Measurements from ENCODE around the gene CIPC.

CIPC gene

DNA sequence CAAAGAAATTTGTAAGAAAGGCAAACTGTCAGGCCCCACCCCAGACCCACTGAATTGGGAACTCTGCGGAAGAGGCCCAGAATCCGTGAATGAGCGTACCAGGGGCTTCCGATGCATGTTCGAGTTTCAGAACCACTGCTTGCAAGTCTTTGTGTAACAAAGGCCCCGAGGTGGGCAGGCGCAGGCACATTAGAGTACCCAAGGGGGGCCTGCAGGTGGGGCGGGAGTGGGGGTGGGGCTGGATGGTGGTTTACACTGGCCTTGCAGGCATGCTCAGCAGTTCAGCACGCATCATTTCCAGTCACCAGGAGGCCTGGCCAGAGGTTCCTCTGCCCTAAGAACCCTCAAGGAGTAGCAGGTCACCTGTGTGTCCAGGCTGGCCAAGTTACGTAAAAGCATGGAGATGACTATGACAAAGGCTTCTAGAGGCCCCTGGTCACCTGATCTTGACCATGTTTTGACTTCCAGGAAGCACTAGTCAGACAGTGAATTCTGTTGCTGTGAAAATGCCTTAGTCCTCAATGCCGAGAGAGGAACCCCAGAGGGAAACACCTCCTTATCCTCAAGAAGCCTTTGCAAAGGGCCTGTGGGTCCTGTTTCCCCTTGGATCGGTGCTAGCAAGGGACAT is 36.3 kb upstream of the CIPC start:
- Histone ChIP-seq H3K36me3 (ENCODE audit: control insufficient read depth, insufficient read depth, low read length) (no peaks in the 10 kb centered on the region), H3K4me1 (ENCODE audit: control insufficient read depth, insufficient read depth, low read length) (peaks cover 8% of the 10 kb centered on the region; the same call in 1 of the 2 replicates), H3K9me3 (ENCODE audit: control insufficient read depth, insufficient read depth, low read length) (no peaks in the 10 kb centered on the region), H3K27me3 (ENCODE audit: control insufficient read depth, insufficient read depth, low read length) (no peaks in the 10 kb centered on the region), H3K4me3 (ENCODE audit: low read depth, low read length) (no peak overlapping the region), H3K27ac (ENCODE audit: low read depth, low read length) (no peak overlapping the region), H3K9ac (ENCODE audit: low read depth, low read length) (no peak overlapping the region)

DNA sequence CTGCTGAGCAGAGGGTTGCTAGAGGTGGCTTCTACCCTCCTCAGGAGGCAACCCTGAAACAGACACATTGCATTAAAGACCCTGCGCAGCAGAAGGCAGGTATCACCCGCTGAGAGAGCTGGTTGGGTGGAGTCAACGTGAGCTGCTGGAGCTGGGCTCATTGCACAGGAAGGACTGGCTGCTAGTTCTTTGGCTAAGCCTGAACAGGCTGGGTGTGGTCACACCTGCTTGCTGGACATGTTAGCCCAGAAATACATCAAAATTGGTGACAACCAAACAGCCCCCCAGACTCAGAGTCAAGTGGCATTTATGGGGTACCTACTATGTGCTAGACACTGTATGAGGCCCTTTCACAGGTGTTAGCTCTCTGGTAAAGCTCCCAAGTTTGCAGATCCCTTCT is 35.8 kb upstream of the CIPC start:
- Histone ChIP-seq H3K36me3 (ENCODE audit: control insufficient read depth, insufficient read depth, low read length) (no peaks in the 10 kb centered on the region), H3K9me3 (ENCODE audit: control insufficient read depth, insufficient read depth, low read length) (no peaks in the 10 kb centered on the region), H3K4me3 (ENCODE audit: low read depth, low read length) (no peak overlapping the region), H3K9ac (ENCODE audit: low read depth, low read length) (no peak overlapping the region), H3K4me1 (ENCODE audit: control insufficient read depth, insufficient read depth, low read length) (peaks cover 8% of the 10 kb centered on the region; the same call in 1 of the 2 replicates), H3K27me3 (ENCODE audit: control insufficient read depth, insufficient read depth, low read length) (no peaks in the 10 kb centered on the region), H3K27ac (ENCODE audit: low read depth, low read length) (no peak overlapping the region)

DNA sequence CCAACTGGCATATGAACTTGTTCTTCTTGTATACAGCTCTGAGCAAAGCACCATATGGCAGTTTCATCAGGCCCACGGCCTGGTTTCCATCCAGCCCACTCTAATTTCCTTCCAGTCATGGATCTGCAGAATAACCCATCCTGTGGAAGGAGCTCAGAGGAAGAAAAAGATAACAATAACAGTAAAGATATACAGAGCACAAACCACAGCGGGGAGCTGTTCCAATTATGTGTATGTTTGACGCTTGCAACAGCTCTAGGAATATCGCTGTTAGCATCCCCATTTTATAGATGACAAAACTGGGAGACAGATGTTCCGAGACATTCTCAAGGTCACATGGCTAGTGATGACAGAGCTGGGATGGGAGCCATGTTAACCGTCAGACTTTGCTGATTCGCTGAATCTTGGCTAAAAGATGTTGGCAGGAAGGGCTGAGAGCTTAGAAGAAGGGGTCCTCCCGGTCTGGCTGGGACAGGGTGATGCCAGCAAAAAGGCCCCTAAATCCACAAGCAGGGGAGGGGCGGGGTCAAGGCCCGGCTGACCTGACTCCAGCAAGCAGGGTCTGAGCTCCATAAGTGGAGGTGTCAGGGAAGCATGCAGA is 34.4 kb upstream of the CIPC start:
- Histone ChIP-seq H3K4me3 (ENCODE audit: low read depth, low read length) (no peak overlapping the region), H3K9ac (ENCODE audit: low read depth, low read length) (no peak overlapping the region), H3K36me3 (ENCODE audit: control insufficient read depth, insufficient read depth, low read length) (no peaks in the 10 kb centered on the region), H3K27me3 (ENCODE audit: control insufficient read depth, insufficient read depth, low read length) (no peaks in the 10 kb centered on the region), H3K27ac (ENCODE audit: low read depth, low read length) (no peak overlapping the region), H3K4me1 (ENCODE audit: control insufficient read depth, insufficient read depth, low read length) (peaks cover 12% of the 10 kb centered on the region), H3K9me3 (ENCODE audit: control insufficient read depth, insufficient read depth, low read length) (no peaks in the 10 kb centered on the region)

DNA sequence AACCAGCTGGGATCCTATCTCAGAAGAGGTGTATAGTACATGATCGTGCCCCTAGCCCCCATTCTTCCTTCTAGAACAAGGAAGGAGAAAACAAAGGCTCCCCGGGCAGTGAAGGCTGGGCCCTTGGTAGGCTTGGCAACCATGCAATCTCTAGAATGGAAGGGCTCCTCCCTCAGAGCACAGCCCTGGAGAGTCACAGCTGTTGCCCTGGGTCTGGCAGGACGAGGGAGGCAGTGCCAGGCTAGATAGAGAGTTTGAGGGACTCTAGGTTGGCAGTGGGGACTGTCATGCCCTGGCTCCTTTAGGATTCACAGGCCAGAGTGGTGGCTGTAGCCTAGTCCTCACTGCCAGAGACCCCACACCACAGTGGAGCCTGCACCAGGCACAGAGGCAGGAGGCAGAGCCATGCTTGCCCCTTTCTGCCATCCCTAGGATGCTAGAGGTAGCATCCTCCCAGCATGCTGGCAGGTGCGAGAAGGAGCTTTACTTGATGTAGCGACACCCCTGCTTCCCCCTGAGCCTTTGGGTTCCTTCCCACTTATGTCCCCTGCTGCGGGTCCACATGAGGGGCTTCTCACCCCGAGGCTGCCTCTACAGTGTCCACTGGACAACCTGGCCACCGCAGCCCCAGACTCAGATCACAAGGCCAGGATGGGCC is 33.4 kb upstream of the CIPC start:
- H3K9me3 ChIP-seq (ENCODE audit: control insufficient read depth, insufficient read depth, low read length): no peaks in the 10 kb centered on the region

DNA sequence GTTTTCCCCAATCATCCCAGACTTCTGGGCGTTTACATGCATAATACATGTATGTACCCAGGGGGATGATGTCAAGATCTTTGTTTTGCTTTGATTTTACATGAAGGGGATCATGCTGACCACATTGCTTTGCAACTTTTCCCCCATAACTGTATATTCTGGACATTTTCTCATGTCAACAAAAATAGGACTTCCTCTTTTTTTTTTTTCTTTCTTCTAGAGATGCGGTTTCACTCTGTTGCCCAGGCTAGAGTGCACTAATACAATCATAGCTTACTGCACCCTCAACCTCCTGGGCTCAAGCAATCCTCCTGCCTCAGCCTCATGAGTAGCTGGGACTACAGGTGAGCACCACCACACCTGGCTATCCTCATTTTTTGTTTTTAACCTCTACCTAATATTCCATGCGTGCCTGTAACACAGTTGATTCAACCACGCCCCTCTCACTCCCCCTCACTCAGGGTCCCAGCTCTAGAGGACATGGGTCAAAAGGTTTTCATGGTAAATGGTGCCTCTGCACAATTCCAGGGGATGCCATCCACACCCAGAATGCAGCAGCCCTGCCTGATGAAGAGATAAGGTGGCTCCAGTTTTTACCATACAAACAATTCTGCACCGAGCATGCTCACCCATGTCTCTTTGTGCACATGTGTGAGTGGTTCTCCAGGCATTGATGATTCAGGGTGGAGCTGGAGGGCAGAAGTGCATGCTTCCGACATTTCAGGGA is 32.0 kb upstream of the CIPC start:
- H3K9me3 ChIP-seq (ENCODE audit: control insufficient read depth, insufficient read depth, low read length): no peaks in the 10 kb centered on the region
- H3K4me3 ChIP-seq (ENCODE audit: low read depth, low read length): no peak overlapping the region
- H3K4me1 ChIP-seq (ENCODE audit: control insufficient read depth, insufficient read depth, low read length): peaks cover 9% of the 10 kb centered on the region
- no peak overlapping the region for H3K27ac ChIP-seq (ENCODE audit: low read depth, low read length)
- H3K27me3 ChIP-seq (ENCODE audit: control insufficient read depth, insufficient read depth, low read length): no peaks in the 10 kb centered on the region
- H3K36me3 ChIP-seq (ENCODE audit: control insufficient read depth, insufficient read depth, low read length): no peaks in the 10 kb centered on the region
- H3K9ac ChIP-seq (ENCODE audit: low read depth, low read length): no peak overlapping the region

More for the DNA sequence above, 33.4 kb upstream of the CIPC start:
- Histone ChIP-seq H3K27ac (ENCODE audit: low read depth, low read length) (no peak overlapping the region), H3K4me1 (ENCODE audit: control insufficient read depth, insufficient read depth, low read length) (peaks cover 9% of the 10 kb centered on the region), H3K9ac (ENCODE audit: low read depth, low read length) (no peak overlapping the region), H3K36me3 (ENCODE audit: control insufficient read depth, insufficient read depth, low read length) (no peaks in the 10 kb centered on the region), H3K27me3 (ENCODE audit: control insufficient read depth, insufficient read depth, low read length) (no peaks in the 10 kb centered on the region), H3K4me3 (ENCODE audit: low read depth, low read length) (no peak overlapping the region)

DNA sequence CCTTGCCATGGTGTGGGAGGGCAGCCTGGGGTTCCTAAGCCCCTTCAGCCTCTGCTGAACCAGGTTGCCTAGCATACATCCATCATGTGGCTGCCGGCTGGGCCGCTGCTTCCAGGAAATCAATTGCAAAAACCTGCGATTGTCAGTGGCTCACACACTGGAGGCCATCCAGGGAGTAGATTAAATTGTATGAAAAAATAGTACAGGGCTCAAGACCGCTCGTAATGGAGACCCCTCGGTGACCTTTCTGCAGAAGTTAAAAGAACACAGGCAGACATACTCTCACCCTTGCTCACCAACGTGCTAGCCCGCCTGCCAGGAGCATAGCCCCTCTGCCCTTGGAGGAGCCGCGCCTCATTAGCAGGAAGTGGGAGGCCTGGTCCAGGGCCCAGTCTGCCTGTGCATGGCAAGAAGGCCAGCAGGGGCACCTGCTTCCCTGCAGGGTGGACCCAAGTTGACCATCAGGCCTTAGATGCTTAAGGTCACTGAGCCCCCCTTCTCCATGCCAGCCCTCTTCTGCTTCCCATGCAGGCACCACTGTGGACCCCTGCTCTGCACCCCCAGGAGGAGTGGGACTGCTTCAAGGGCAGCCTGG is 31.4 kb upstream of the CIPC start:
- no peaks in the 10 kb centered on the region for H3K27me3 ChIP-seq (ENCODE audit: control insufficient read depth, insufficient read depth, low read length)
- H3K27ac ChIP-seq (ENCODE audit: low read depth, low read length): no peak overlapping the region
- no peaks in the 10 kb centered on the region for H3K36me3 ChIP-seq (ENCODE audit: control insufficient read depth, insufficient read depth, low read length)
- peaks cover 11% of the 10 kb centered on the region for H3K4me1 ChIP-seq (ENCODE audit: control insufficient read depth, insufficient read depth, low read length)
- no peak overlapping the region for H3K9ac ChIP-seq (ENCODE audit: low read depth, low read length)
- no peaks in the 10 kb centered on the region for H3K9me3 ChIP-seq (ENCODE audit: control insufficient read depth, insufficient read depth, low read length)
- H3K4me3 ChIP-seq (ENCODE audit: low read depth, low read length): no peak overlapping the region

DNA sequence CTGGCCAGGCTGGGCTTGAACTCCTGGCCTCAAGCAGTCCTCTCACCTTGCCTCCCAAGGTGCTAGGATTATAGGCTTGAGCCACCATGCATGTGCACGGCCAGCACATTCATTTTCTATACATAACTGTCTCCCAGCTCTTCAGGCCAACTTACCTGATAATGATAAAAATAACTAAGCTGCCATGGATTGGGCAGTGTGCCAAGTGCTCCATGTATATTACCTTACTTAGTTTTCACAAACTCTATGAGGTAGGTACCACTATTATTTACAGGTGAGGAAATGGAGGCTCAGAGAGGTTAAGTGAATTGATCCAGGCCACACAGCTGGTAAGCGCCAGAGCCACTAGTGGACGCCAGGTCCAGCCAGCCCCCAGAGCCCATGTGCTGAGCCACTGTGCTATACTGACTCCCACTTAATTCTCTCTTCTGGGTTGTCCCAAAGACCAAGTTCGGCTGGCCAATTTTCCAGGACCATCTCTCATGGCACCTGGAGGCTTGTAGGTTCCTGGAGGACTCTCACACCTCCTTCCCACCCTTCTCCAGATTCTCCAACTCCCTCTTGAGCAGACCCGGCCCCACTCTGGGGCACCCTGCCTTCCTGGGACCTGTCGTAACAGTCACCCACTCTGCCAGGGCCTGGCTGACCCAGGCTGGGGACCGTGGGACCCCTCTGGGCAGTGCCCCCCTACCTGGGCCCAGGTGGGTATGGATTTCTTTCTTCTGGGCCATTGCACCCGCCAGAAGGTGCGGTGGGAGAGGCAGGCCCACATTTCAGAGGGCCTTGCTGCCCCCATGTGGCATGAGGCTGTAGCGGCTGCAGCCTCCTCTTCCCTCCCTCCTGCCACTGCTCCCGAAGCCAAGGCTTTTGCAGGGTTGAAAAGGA is 30.2 kb upstream of the CIPC start:
- Histone ChIP-seq H3K9ac (ENCODE audit: low read depth, low read length) (no peak overlapping the region), H3K4me3 (ENCODE audit: low read depth, low read length) (no peak overlapping the region), H3K4me1 (ENCODE audit: control insufficient read depth, insufficient read depth, low read length) (peaks cover 11% of the 10 kb centered on the region), H3K27me3 (ENCODE audit: control insufficient read depth, insufficient read depth, low read length) (no peaks in the 10 kb centered on the region), H3K27ac (ENCODE audit: low read depth, low read length) (no peak overlapping the region), H3K9me3 (ENCODE audit: control insufficient read depth, insufficient read depth, low read length) (no peaks in the 10 kb centered on the region), H3K36me3 (ENCODE audit: control insufficient read depth, insufficient read depth, low read length) (no peaks in the 10 kb centered on the region)

DNA sequence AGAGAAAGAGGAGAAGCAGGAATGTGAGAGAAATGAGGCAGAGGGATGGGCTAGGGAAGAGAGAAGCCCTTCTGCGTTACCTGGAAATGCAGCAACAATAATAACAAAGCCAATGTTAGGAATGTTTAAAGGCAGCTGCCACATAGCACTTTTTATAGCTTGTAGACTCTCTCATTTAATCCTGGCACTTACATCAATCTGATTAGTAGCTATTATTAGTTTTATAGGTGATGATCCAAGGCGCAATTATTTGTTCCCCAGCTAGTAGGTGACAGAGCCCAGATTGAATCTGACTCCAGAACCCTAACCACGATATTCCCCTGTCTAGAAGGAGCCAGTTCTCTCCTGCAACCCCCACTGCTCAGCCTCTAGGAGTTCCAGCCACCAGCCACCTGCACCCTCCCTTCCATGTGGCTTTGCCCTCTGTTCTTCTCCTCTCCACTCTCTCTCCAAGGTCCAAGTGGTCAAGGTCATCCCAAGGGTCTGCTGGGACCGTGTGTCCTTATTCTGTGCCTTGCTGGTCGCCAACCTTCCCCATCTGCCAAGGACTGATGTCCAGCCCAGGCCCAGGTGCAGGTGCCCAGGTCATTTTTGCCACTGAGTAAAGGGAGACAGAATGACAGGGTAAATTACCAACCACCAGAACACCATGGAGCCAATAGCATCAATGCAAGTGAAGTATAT is 29.4 kb upstream of the CIPC start:
- Histone ChIP-seq H3K4me1 (ENCODE audit: control insufficient read depth, insufficient read depth, low read length) (peaks cover 11% of the 10 kb centered on the region), H3K9ac (ENCODE audit: low read depth, low read length) (no peak overlapping the region)

DNA sequence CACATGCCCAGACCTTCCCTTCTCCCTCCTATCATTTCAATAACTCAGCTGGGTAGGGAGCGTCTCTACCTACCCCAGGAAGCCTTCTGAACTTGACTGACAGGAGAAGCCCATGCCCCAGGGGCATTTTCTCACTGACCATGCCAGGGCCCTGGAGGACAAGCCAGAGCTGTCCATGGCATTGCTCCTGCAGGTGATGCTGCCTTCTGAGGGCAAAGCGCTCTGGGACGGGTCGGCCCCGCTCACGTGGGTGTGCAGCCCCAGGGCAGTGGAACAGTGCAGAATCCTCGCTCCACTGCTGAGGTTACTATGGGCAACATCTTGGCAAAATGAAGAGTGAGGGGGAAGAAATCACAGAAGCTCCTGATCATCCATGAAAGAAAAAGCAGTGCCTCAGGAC is 28.5 kb upstream of the CIPC start:
- Histone ChIP-seq H3K4me1 (ENCODE audit: control insufficient read depth, insufficient read depth, low read length) (peaks cover 11% of the 10 kb centered on the region), H3K27ac (ENCODE audit: low read depth, low read length) (no peak overlapping the region), H3K36me3 (ENCODE audit: control insufficient read depth, insufficient read depth, low read length) (no peaks in the 10 kb centered on the region), H3K9me3 (ENCODE audit: control insufficient read depth, insufficient read depth, low read length) (no peaks in the 10 kb centered on the region), H3K27me3 (ENCODE audit: control insufficient read depth, insufficient read depth, low read length) (no peaks in the 10 kb centered on the region), H3K9ac (ENCODE audit: low read depth, low read length) (no peak overlapping the region), H3K4me3 (ENCODE audit: low read depth, low read length) (no peak overlapping the region)

More for the DNA sequence above, 29.4 kb upstream of the CIPC start:
- no peaks in the 10 kb centered on the region for H3K27me3 ChIP-seq (ENCODE audit: control insufficient read depth, insufficient read depth, low read length)
- no peak overlapping the region for H3K27ac ChIP-seq (ENCODE audit: low read depth, low read length)
- H3K9me3 ChIP-seq (ENCODE audit: control insufficient read depth, insufficient read depth, low read length): no peaks in the 10 kb centered on the region
- no peak overlapping the region for H3K4me3 ChIP-seq (ENCODE audit: low read depth, low read length)
- H3K36me3 ChIP-seq (ENCODE audit: control insufficient read depth, insufficient read depth, low read length): no peaks in the 10 kb centered on the region

DNA sequence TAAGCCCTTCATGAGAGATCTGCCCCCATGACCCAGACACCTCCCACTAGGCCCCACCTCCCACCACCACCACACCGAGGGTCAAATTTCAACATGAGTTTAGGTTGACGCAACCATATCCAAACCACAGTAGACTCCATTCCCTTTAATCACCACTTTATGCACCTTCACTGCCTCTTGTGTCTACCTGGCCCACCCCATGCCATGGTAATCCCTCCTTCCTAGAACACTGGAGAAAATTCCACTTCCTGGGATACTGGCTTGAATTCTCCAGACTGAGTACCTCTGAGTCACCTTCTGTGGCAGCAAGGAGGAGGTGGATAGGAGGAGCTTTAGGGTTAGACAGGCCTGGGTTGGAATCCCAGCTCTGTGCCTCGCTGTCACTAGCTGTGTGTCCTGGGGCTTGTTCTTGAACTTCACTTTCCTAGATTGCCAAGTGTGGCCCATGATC is 26.1 kb upstream of the CIPC start:
- Histone ChIP-seq H3K9ac (ENCODE audit: low read depth, low read length) (no peak overlapping the region), H3K36me3 (ENCODE audit: control insufficient read depth, insufficient read depth, low read length) (no peaks in the 10 kb centered on the region), H3K9me3 (ENCODE audit: control insufficient read depth, insufficient read depth, low read length) (no peaks in the 10 kb centered on the region), H3K27ac (ENCODE audit: low read depth, low read length) (peak overlapping the region; percentile 16), H3K4me3 (ENCODE audit: low read depth, low read length) (no peak overlapping the region), H3K27me3 (ENCODE audit: control insufficient read depth, insufficient read depth, low read length) (no peaks in the 10 kb centered on the region), H3K4me1 (ENCODE audit: control insufficient read depth, insufficient read depth, low read length) (peaks cover 25% of the 10 kb centered on the region)
